GM18519 (cell line): ENCODE data around the gene MOAP1.
"Not testable (repeated sequence)": the region's sequence is repeated elsewhere in the genome, so short reads cannot be mapped to it uniquely, and the experiment has no call there.

Experiments
- ATAC-seq: cut with Tn5 transposase; IDR thresholded peaks from one replicate; pipeline ENCODE4 v1.9.1; 2021; ENCODE audit warnings: mild to moderate bottlenecking, moderate library complexity; ENCODE audit not compliant: unreplicated experiment, low FRiP score

MOAP1 gene

DNA sequence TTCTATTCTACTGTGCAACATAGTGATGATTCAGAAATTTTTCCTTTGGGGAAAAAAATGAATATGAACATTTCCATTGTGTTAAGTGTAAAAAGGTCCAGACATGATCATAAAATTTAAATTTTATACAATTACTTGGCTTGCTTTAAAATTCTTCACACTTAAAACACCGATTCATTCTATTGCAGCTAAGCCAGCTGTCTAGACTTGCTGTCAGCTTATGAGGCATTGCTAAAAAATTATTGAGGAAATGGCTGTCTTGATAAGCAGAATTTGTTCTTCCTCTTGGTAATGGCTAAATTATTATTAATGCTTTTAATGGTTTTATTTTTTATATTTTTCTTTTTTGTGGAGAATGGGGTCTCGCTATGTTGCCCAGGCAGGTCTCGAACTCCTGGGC, 2.3 kb upstream of the MOAP1 start:
- ATAC-seq = no peak

DNA sequence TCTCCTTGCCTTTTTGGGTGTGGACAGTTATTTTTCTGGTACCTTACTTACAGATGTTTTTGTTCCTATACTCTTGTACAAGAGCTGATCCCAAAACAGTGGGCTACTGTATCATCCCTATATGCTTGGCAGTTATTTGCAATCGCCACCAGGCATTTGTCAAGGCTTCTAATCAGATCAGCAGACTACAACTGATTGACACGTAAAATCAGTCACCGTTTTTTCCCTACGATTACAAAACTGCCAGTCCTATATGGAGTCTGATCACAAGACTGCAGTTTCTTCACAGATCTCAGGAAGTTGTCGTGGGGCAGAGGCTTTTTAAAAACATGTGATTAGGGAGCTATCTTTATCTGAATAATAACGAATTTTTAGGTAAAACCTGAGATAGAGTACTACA, 1.8 kb upstream of the MOAP1 start:
- no peak for ATAC-seq

DNA sequence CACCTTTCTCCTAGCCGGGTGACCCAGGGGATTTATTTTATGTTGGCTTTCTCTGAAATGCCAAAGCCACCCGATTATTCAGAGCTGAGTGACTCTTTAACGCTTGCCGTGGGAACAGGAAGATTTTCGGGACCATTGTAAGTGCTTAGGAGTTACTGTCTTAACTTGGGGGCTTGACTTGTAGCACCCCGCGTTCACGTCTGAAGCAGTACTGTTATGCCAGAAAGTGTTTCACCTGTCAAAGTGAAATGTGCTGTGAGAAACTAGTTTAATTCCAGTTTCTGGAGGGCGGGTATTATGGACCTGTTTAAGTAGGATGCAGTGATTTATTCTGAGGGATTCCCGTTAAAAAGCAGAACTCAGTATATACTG, 638 bp upstream of the MOAP1 start:
- ATAC-seq = no peak

DNA sequence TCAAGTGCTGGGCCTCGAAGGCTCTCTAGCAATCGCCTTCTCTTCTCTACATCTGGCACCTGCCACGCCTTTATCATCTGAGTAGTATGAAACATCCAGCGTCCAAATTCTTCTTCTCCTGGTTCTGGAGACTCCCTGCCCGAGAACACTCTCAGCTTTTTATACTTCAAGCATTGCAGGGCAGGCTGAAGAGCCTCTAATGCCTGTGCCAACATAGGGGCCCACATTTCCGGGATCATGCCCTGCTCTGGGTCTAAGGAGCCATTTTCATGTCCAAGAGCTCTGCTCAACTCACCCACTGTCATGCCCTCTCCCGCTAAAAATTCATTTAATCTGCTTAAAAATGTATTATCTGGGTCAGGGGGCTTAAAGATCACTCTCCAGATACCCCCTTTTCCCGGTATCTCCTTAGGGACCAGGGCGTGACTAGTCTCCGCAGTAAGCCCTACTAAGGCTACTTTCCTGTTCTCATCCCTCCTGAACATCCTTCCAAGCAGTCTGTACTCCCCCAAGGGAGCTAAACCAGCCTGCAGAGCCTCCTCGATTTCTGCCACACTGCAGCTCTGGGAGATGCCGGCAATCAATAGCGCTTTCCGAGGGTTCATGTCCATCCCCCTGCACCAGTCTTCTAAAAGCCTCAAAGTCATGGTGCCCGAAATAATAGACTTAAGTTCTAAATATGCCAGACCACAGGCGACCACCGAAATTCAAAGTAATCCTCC, 940 bp downstream of the MOAP1 start:
- ATAC-seq = no peak

DNA sequence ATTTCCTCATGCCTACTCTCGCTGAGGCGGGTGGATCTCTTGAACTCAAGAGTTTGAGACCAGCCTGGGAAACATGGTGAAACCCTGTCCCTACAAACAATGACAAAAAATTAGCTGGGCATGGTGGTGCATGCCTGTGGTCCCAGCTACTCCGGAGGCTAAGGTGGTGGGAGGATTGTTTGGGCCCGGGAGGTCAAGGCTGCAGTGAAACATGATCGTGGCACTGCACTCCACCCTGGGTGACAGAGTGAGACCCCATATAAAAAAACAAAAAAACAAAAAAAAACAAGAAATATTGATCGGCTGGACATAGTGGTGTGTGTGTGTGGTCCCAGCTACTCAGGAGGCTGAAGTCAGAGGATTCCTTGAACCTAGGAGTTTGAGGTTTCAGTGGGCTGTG, 9.2 kb downstream of the MOAP1 start:
- ATAC-seq = no peak

DNA sequence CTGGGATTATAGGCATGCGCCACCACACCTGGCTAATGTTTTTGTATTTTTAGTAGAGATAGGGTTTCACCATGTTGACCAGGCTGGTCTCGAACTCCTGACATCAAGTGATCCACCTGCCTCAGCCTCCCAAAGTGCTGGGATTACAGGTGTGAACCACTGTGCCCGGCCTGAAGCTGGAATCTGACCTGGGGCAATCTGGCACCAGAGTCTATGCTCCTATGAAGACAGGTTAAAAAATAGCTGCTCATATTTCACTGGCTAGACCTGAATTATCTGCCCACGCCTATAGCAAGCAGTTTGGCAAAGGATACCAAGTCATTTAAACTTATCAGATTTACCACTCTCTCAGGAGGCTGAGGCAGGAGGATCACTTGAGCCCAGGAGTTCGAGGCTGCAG, 10.0 kb downstream of the MOAP1 start:
- ATAC-seq = not testable (repeated sequence)

DNA sequence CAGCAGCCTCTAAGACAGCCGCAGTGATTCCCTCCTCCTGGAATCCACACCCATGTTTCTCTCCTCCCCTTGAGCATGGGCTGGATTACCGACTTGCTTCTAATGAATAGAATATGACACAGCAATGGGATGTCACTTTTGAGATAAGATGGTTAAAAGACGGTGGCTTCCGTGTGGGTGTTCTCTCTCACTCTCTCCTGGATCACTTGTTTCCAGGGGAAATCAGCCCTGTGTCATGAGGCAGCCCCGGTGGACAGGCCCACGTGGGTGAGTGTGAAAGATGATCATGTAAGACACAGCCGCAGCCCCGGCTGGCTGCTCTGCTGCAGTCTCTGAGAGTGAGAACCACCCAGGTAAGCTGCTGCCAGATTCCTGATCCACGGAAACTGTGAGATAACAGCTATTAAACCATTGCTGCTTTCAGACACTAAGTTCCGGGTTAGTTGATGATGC, 10.7 kb downstream of the MOAP1 start:
- no peak for ATAC-seq

DNA sequence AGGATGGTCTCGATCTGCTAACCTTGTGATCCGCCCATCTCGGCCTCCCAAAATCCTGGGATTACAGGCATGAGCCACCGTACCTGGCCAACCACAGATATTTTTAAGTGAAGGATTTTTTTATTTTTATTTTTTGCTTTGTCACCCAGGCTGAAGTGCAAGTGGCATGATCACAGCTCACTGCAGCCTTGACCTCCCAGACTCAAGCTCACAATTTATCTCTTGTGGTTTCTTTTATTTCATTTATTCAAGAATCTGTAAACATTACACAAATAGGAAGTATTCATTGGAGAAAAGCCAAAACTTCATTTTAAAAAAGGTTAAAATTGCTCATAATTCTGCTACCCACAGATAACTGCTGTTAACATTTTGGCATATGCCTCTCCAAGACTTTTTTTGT, 13.3 kb downstream of the MOAP1 start:
- no peak for ATAC-seq

DNA sequence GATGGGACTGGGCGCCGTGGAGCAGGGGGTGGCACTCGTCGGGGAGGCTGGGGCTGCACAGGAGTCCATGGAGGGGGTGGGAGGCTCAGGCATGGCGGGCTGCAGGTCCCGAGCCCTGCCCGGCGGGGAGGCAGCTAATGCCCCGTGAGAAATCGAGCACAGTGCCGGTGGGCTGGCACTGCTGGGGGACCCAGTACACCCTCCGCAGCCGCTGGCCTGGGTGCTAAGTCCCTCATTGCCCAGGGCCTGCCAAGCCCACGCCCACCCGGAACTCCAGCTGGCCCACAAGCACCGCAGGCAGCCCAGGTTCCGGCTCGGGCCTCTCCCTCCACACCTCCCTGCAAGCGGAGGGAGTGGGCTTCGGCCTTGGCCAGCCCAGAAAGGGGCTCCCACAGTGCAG, 14.6 kb downstream of the MOAP1 start:
- ATAC-seq = not testable (repeated sequence)

DNA sequence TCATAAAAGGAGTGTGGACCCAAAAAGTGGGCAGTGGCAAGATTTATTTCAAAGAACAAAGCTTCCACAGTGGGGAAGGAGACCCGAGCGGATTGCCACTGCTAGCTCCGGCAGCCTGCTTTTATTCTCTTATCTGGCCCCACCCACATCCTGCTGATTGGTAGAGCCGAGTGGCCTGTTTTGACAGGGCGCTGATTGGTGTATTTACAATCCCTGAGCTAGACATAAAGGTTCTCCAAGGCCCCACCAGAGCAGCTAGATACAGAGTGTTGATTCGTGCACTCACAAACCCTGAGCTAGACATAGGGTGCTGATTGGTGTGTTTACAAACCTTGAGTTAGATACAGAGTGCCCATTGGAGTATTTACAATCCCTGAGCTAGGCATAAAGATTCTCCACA, 15.1 kb downstream of the MOAP1 start:
- ATAC-seq = not testable (repeated sequence)

DNA sequence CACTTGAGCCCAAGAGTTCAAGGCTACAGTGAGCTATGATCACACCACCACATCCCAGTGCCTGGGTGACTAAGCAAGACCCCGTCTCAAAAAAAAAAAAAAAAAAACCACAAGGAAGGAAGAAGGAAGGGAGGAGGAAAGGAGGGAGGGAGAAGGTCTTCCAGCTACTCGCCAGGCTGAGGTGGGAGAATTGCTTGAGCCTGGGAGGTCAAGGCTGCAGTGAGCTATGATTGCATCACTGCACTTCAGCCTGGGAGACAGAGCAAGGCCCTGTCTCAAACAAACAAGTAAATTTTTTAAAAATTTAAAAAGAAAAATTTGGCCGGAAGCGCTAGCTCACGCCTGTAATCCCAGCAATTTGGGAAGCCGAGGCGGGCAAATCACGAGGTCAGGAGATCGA, 16.1 kb downstream of the MOAP1 start:
- not testable (repeated sequence) for ATAC-seq

DNA sequence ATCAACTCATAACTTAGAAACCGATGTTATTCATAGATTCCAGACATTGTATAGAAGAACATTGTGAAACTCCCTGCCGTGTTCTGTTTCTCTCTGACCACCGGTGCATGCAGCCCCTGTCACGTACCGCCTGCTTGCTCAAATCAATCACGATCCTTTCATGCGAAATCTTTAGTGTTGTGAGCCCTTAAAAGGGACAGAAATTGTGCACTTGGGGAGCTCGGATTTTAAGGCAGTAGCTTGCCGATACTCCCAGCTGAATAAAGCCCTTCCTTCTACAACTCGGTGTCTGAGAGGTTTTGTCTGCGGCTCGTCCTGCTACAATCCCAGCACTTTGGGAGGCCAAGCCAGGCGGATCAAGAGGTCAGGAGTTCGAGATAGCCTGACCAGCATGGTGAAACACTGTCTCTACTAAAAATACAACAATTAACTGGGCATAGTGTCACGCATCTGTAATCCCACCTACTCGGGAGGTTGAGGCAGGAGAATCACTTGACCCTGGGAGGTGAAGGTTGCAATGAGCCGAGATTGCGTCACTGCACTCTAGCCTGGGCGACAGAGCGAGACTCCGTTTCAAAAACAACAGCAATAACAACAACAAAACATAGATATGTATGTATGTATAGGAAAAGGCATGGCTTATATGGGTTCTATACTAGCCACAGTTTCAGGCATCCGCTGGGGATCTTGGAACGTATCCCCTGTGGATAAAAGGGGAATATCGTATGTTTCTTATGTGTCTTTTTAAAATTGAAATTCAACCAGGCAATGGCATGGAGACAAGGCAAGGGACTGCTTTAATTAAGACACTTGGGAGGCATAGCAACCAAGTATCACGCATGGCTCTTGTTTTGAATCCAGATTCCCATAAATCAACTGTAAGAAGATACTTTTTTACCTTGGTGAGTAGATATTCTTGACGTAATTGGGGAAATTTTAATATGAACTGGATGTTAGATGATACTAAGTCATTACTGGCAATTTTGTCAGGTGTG, 19.1 kb downstream of the MOAP1 start:
- not testable (repeated sequence) for ATAC-seq

DNA sequence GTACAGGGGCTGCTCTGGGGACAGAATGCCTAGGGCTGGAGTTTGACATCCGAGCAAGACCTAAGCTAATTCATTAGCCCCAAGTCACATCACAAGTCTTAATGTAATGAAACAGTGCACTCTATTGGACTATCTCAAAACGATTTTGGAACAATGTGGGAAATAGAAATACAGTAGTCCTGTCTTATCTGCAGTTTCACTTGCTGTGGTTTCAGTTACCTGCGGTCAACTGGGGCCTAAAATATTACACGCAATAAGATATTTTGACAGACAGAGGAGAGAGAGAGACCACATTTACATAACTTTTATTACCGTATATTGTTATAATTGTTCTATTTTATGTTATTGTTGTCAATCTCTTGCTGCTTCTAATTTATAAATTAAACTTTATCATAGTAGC, 21.1 kb downstream of the MOAP1 start:
- ATAC-seq = no peak

DNA sequence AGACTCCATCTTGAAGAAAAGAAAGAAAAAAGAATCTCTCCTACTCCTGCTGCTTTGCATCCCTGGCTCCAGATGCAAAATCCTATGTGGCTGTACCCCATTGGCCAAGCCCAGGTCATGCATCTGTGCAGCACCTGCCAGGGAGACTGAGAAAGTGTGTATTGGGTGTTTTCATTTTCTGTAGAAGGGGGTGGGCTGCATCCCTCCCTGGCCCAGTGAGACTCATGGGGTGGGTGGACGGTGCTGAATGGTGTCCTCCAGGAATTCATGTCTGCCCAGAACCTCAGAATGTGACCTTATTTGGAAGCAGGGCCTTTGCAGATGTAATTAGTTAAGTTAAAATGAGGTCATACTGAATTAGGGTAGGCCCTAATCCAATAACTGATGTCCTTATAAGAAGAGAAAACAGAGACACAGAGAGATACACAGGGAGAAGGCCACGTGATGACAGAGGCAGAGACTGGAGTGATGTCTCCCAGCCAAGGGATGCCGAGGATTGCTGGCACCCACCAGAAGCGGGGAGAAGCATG, 23.2 kb downstream of the MOAP1 start:
- no peak for ATAC-seq

DNA sequence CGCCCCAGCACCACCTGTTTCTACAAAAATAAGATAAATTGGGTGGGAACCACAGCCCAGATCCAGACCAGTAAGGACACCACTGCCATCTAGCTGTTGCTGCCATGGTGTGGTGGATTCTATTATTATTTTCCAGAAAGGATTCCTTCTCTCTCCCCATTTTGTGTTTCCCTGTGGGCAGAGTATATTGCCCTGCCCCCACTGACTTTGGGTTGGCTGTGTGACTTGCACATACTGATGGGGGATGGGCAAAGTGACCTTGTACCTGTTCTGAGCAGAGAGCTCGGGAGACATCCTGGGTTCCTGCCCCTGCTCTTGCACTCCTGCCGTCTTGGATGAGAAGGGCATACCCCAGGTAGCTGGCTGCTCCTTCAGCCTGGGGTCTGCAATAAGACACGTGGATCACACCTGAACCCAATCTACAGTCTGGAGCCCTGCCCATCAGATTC, 24.3 kb downstream of the MOAP1 start:
- no peak for ATAC-seq

DNA sequence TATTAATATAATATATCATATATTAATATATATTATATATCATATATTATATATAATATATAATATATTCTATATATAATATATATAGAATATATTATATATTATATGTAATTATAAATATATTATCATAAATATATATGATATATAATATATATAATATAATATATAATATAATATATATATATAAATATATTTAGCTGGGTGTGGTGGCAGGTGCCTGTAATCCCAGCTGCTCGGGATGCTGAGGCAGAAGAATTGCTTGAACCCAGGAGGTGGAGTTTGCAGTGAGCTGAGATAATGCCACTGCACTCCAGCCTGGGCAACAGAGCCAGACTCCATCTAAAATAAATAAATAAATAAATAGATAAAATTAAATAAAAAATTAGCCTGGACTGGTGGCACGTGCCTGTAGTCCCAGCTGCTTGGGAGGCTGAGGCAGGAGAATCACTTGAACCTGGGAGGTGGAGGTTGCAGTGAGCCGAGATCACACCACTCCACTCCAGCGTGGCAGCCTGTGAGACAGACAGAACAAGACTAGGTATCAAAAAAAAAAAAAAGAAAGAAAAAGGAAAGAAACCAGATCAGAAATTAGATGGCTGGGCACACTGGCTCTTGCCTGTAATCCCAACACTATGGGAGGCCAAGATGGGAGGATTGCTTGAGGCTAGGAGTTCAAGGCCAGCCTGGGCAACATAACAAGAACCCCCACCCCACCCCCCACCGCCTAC, 24.9 kb downstream of the MOAP1 start:
- not testable (repeated sequence) for ATAC-seq

DNA sequence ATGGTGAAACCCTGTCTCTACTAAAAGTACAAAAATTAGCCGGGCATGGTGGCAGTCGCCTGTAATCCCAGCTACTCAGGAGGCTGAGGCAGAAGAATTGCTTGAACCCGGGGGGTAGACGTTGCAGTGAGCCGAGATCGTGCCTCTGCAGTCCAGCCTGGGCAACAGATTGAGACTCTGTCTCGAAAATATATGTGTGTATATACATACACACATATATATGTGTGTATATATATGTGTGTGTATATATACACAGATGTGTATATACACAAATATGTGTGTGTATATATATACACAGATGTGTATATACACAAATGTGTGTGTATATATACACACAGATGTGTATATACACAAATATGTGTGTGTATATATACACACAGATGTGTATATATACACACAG, 26.3 kb downstream of the MOAP1 start:
- ATAC-seq = not testable (repeated sequence)

DNA sequence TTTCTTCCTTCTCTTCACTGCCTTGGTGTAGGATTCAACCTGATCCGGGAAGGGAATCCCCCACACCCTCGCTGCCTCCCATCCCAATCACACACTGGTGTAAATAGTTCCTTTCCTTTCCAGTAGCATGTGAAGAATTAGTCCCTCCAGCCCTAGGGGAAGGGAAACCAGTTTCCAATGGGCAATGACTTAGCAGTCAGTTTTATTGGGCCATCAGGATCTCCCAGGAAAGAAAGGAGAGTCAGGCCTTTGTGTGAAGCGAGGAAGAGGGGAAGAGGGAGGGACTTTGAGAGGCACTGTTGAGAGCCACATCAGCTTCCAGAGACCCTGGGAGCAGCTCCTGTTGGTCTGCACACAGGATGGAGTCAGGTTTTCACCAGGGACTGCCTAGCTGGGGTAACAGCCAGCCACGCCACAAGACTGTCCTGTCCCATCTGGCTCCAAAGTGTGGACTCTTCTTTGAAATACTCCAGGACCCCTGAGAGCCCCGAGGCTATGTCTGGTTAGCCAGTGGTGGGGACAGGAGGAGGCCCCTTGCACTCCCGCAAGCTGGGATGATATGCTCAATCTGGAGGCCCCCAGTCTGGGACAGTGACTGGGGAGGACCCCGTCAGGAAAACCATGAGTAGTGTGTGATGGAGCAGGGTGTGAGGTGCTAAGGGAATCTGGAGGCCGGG, 27.9 kb downstream of the MOAP1 start:
- ATAC-seq = no peak

DNA sequence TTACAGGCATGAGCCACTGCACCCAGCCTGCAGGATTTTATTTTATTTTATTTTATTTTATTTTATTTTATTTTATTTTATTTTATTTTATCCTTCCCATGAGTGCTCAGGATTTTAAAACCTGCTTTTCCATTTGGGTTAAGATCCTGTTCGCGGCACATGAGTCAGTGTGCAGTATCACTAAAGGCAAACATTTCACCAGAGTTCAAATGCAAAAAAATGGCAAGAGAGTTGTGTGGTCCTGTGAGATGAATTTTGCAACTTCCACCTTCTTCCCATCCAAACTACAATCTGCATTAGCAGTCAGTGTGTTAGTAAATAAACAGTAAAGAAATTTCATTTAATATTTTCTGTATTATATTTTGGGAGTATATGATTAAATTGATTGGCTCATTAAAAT, 29.0 kb downstream of the MOAP1 start:
- no peak for ATAC-seq

DNA sequence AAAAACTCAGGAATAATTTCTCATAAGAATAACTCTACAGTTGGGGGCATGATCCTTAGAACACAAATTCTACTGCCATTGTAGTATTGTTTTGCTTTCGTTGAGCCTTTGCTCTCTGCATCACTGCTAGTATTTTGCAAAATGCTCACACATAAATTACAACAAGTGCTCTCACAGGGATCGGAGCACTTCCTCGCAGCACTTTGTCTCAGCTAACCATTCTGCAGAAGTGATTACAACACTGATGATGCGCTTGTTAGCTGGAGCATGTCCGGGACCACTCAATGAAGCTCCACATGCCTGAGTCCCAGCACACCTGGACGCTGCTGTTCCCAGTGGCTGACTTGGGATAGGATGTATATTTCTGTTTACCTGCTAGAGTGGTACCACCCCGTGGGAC, 31.6 kb downstream of the MOAP1 start:
- no peak for ATAC-seq
